Activated T-cell treated with anti-CD3 and anti-CD28 coated beads, Interleukin-2, amount 50 U/mL, for 4 hours (primary cell): Measurements from ENCODE around the gene GRIN3B. TPM values are rescaled to one million over a fixed set of nuclear protein-coding genes. Genes with fewer than 3 reads are reported as not detected.
A peak's percentile ranks its signal among the peaks of the same experiment; 100 is the strongest.

Experiments
- ATAC-seq, 2 donors: fragments of 200-7000 bp; cut with Tn5 transposase; one replicate each; pipeline ENCODE4 v1.10.0; 2021
- DNase-seq: peaks from one replicate; pipeline ENCODE4 v3.0.0-alpha.2; 2020
- H3K27me3 Mint-ChIP-seq: one replicate; pipeline ENCODE4 v1.8.0; 2021; ENCODE audit warnings: low read depth, mixed read lengths
- H3K36me3 Mint-ChIP-seq: one replicate; pipeline ENCODE4 v1.8.0; 2022; ENCODE audit warnings: mixed read lengths; ENCODE audit not compliant: insufficient read depth
- H3K4me1 Mint-ChIP-seq: one replicate; pipeline ENCODE4 v1.8.0; 2021; ENCODE audit warnings: low read depth, mixed read lengths
- H3K4me3 Mint-ChIP-seq: one replicate; pipeline ENCODE4 v1.8.0; 2021; ENCODE audit warnings: mild to moderate bottlenecking, moderate library complexity, mixed read lengths
- H3K9me3 Mint-ChIP-seq: one replicate; pipeline ENCODE4 v1.8.0; 2021; ENCODE audit warnings: mixed read lengths
- total RNA-seq, 3 donors: library from RNA; stranded (reverse); gene quantifications; one replicate each; pipeline ENCODE4 v1.2.1, GENCODE V29; 2021

Gene GRIN3B
- total RNA-seq, 3 donors from 2014 or later: 0.05 to 0.19 (median 0.08) TPM

GRCh38 chr19:991932-992669, 8.1 kb upstream of the GRIN3B start:
- Mint-ChIP-seq H3K36me3 (peaks cover 8% of the 10 kb centered on the region), H3K4me1 (peaks cover 7% of the 10 kb centered on the region), H3K4me3 (no peak overlapping the region)

GRCh38 chr19:992670-993055, 7.6 kb upstream of the GRIN3B start:
- peaks cover 8% of the 10 kb centered on the region for H3K36me3 Mint-ChIP-seq
- H3K4me1 Mint-ChIP-seq: peaks cover 7% of the 10 kb centered on the region
- H3K27me3 Mint-ChIP-seq: no peaks in the 10 kb centered on the region
- H3K9me3 Mint-ChIP-seq: no peaks in the 10 kb centered on the region
- no peak overlapping the region for H3K4me3 Mint-ChIP-seq
- ATAC-seq: no peak
- DNase-seq: no peak

More at GRCh38 chr19:991932-992669, 8.1 kb upstream of the GRIN3B start:
- no peak for DNase-seq
- no peak for ATAC-seq
- Mint-ChIP-seq H3K9me3 (no peaks in the 10 kb centered on the region), H3K27me3 (no peaks in the 10 kb centered on the region)

- no peak overlapping the region for H3K4me3 Mint-ChIP-seq
- H3K27me3 Mint-ChIP-seq: peaks cover 5% of the 10 kb centered on the region
- no peaks in the 10 kb centered on the region for H3K9me3 Mint-ChIP-seq
- ATAC-seq (no peak), DNase-seq (no peak)
- H3K4me1 Mint-ChIP-seq: peaks cover 7% of the 10 kb centered on the region
- H3K36me3 Mint-ChIP-seq: peaks cover 5% of the 10 kb centered on the region
Observed at GRCh38 chr19:993361-993830, 6.8 kb upstream of the GRIN3B start.

- no peak for ATAC-seq
- DNase-seq: no peak
- H3K27me3 Mint-ChIP-seq: peaks cover 8% of the 10 kb centered on the region
- no peaks in the 10 kb centered on the region for H3K9me3 Mint-ChIP-seq
- H3K4me3 Mint-ChIP-seq: no peak overlapping the region
- H3K36me3 Mint-ChIP-seq: peaks cover 5% of the 10 kb centered on the region
- H3K4me1 Mint-ChIP-seq: peaks cover 7% of the 10 kb centered on the region
Observed at GRCh38 chr19:993831-994393, 6.3 kb upstream of the GRIN3B start.

GRCh38 chr19:994516-994915, 5.7 kb upstream of the GRIN3B start:
- Mint-ChIP-seq H3K4me1 (peaks cover 7% of the 10 kb centered on the region), H3K9me3 (no peaks in the 10 kb centered on the region), H3K36me3 (peaks cover 5% of the 10 kb centered on the region), H3K4me3 (no peak overlapping the region), H3K27me3 (peaks cover 14% of the 10 kb centered on the region)
- DNase-seq (no peak), ATAC-seq (no peak)

GRCh38 chr19:995051-995827, 5.0 kb upstream of the GRIN3B start:
- no peak overlapping the region for H3K4me3 Mint-ChIP-seq
- no peaks in the 10 kb centered on the region for H3K9me3 Mint-ChIP-seq
- DNase-seq: no peak
- H3K27me3 Mint-ChIP-seq: peaks cover 18% of the 10 kb centered on the region
- ATAC-seq: no peak
- H3K36me3 Mint-ChIP-seq: peaks cover 5% of the 10 kb centered on the region
- H3K4me1 Mint-ChIP-seq: peaks cover 7% of the 10 kb centered on the region

- peaks cover 22% of the 10 kb centered on the region for H3K27me3 Mint-ChIP-seq
- DNase-seq: peak; percentile 72
- no peaks in the 10 kb centered on the region for H3K9me3 Mint-ChIP-seq
- H3K36me3 Mint-ChIP-seq: peaks cover 5% of the 10 kb centered on the region
- ATAC-seq: peak; percentile 39 to 48
- H3K4me1 Mint-ChIP-seq: peaks cover 8% of the 10 kb centered on the region
- H3K4me3 Mint-ChIP-seq: peak overlapping the region; percentile 59
Observed at GRCh38 chr19:996051-996838, 4.0 kb upstream of the GRIN3B start.

GRCh38 chr19:998064-998463, 2.2 kb upstream of the GRIN3B start:
- H3K27me3 Mint-ChIP-seq: peaks cover 27% of the 10 kb centered on the region
- ATAC-seq: no peak
- peaks cover 2% of the 10 kb centered on the region for H3K36me3 Mint-ChIP-seq
- no peaks in the 10 kb centered on the region for H3K9me3 Mint-ChIP-seq
- no peak for DNase-seq
- no peak overlapping the region for H3K4me3 Mint-ChIP-seq
- H3K4me1 Mint-ChIP-seq: peaks cover 11% of the 10 kb centered on the region

GRCh38 chr19:999379-999719, 870 bp upstream of the GRIN3B start:
- no peak for ATAC-seq
- DNase-seq: no peak
- Mint-ChIP-seq H3K27me3 (peaks cover 30% of the 10 kb centered on the region), H3K36me3 (no peaks in the 10 kb centered on the region), H3K9me3 (no peaks in the 10 kb centered on the region), H3K4me1 (peaks cover 11% of the 10 kb centered on the region), H3K4me3 (no peak overlapping the region)

- peaks cover 11% of the 10 kb centered on the region for H3K4me1 Mint-ChIP-seq
- no peaks in the 10 kb centered on the region for H3K36me3 Mint-ChIP-seq
- no peaks in the 10 kb centered on the region for H3K9me3 Mint-ChIP-seq
- H3K27me3 Mint-ChIP-seq: peaks cover 30% of the 10 kb centered on the region
- H3K4me3 Mint-ChIP-seq: peak overlapping the region; percentile 19
- ATAC-seq (no peak), DNase-seq (no peak)
Observed at GRCh38 chr19:1000591-1001537, 645 bp downstream of the GRIN3B start.

- ATAC-seq (peak; percentile 73 to 77), DNase-seq (peak; percentile 73)
- H3K4me1 Mint-ChIP-seq: peaks cover 6% of the 10 kb centered on the region
- H3K9me3 Mint-ChIP-seq: no peaks in the 10 kb centered on the region
- H3K36me3 Mint-ChIP-seq: no peaks in the 10 kb centered on the region
- H3K27me3 Mint-ChIP-seq: peaks cover 30% of the 10 kb centered on the region
- H3K4me3 Mint-ChIP-seq: no peak overlapping the region
Observed at GRCh38 chr19:1001538-1002166, 1.4 kb downstream of the GRIN3B start.

- Mint-ChIP-seq H3K36me3 (peaks cover 2% of the 10 kb centered on the region), H3K9me3 (no peaks in the 10 kb centered on the region), H3K27me3 (peaks cover 30% of the 10 kb centered on the region), H3K4me1 (peaks cover 4% of the 10 kb centered on the region), H3K4me3 (no peak overlapping the region)
- ATAC-seq: no peak
- DNase-seq: no peak
Observed at GRCh38 chr19:1002600-1002999, 2.4 kb downstream of the GRIN3B start.

- Mint-ChIP-seq H3K36me3 (peaks cover 2% of the 10 kb centered on the region), H3K9me3 (no peaks in the 10 kb centered on the region), H3K4me3 (no peak overlapping the region), H3K4me1 (peaks cover 4% of the 10 kb centered on the region), H3K27me3 (peaks cover 25% of the 10 kb centered on the region)
- no peak for ATAC-seq
- no peak for DNase-seq
Observed at GRCh38 chr19:1003283-1003682, 3.1 kb downstream of the GRIN3B start.
